ENCODE data around the gene SEPTIN10. TPM values are rescaled to one million over a fixed set of nuclear protein-coding genes. Genes with fewer than 3 reads are reported as not detected.

Gene SEPTIN10
- total RNA-seq, 1 donor from 2014 or later: 83.7 TPM

DNA sequence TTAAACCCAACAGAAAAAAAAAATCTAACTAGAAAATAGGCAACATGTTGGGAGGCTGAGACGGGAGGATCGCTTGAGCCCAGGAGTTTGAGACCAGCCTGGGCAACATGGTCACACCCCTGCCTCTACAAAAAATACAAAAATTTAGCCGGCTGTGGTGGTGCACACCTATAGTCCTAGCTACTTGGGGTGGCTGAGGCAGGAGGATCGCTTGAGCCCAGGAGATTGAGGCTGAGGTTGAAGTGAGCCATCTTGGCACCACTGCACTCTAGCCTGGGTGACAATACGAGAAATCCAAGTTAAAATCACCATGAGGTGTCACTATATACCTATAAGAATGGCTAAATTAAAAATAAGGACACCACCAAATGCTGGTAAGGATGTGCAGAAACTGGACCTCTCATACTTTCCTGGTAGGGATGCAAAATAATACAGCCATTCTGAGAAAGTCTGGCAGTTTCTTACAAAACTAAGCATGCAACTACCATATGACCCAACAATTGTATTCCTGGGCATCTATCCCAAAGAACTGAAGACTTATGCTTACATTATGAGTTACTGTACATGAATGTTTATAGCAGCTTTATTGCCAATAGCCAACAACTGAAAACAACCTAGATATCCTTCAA lies 2.2 kb downstream of the SEPTIN10 start:
- H3K27ac ChIP-seq: no peak overlapping the region
- ATAC-seq (no peak), DNase-seq (no peak)
- H3K4me1 ChIP-seq: peaks cover 34% of the 10 kb centered on the region
- intact Hi-C loops (cut with DNase I): no loop called here
- no peaks in the 10 kb centered on the region for H3K36me3 ChIP-seq
- H3K4me3 ChIP-seq: peak overlapping the region; percentile 62
- H3K27me3 ChIP-seq: no peaks in the 10 kb centered on the region
- TF ChIP-seq, protein P1, sequence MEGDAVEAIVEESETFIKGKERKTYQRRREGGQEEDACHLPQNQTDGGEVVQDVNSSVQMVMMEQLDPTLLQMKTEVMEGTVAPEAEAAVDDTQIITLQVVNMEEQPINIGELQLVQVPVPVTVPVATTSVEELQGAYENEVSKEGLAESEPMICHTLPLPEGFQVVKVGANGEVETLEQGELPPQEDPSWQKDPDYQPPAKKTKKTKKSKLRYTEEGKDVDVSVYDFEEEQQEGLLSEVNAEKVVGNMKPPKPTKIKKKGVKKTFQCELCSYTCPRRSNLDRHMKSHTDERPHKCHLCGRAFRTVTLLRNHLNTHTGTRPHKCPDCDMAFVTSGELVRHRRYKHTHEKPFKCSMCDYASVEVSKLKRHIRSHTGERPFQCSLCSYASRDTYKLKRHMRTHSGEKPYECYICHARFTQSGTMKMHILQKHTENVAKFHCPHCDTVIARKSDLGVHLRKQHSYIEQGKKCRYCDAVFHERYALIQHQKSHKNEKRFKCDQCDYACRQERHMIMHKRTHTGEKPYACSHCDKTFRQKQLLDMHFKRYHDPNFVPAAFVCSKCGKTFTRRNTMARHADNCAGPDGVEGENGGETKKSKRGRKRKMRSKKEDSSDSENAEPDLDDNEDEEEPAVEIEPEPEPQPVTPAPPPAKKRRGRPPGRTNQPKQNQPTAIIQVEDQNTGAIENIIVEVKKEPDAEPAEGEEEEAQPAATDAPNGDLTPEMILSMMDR (IDR thresholded peaks at IDR 0.05): peak; percentile 9
- H3K9me3 ChIP-seq: no peaks in the 10 kb centered on the region

DNA sequence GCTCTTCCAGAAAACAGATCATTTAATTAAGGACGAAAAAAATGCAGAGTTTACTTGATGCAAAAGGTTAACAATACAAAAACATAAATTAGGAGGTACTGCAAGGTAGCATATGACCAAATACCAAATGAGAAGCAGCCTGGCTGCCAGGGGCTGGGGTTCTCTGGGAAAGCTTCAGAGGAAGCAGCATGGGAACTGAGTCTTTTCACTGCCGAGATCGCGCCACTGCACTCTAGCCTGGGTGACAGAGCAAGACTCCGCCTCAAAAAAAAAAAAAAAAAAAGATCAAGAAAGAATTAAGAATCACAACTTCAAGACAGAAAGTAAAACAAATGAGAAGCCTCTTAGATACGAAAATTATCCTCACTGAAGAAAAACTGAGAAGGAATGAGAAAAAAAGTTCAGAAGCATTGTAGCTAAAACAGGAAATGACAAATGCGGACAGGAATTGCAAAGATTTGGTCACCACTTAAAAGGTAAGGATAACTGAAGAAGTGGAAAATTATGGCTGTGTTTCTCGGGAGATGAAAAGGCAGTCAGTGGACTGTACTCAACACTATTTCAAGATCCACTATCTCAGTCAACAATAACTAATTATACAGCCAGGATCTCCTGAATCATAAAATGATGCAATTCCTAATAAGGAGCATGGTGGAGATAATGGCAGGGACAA lies 4.3 kb downstream of the SEPTIN10 start:
- TF ChIP-seq, protein P1 (IDR thresholded peaks at IDR 0.05): no peak
- Histone ChIP-seq H3K9me3 (no peaks in the 10 kb centered on the region), H3K27me3 (no peaks in the 10 kb centered on the region), H3K4me3 (no peak overlapping the region), H3K27ac (peak overlapping the region; percentile 40), H3K4me1 (peaks cover 18% of the 10 kb centered on the region), H3K36me3 (no peaks in the 10 kb centered on the region)
- intact Hi-C loops (cut with DNase I): no loop called here
- DNase-seq (no peak), ATAC-seq (no peak)

DNA sequence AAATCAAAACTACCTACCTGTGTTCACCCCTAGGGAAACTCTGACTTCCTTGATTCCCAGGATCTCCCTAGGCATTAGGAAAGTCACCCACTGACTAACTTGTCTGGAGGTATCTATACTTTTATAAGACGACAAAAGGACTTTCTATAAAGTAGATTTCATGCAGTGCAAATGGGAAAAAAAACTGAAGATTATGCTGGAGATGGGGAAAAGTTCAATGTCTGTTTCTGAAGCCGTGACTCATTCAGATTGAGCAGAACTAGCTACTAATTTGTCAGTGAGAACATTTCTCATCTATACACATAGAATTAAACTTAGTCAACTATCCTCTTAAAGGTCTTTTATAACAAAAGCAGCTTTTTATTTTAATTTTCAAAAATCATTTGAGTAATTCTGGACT lies 6.0 kb downstream of the SEPTIN10 start:
- H3K27ac ChIP-seq: no peak overlapping the region
- intact Hi-C loops (cut with DNase I): no loop called here
- no peak overlapping the region for H3K4me3 ChIP-seq
- ATAC-seq (no peak), DNase-seq (no peak)
- H3K4me1 ChIP-seq: peaks cover 18% of the 10 kb centered on the region
- H3K9me3 ChIP-seq: no peaks in the 10 kb centered on the region
- H3K27me3 ChIP-seq: no peaks in the 10 kb centered on the region
- no peaks in the 10 kb centered on the region for H3K36me3 ChIP-seq
- TF ChIP-seq, protein P1 (IDR thresholded peaks at IDR 0.05): no peak

DNA sequence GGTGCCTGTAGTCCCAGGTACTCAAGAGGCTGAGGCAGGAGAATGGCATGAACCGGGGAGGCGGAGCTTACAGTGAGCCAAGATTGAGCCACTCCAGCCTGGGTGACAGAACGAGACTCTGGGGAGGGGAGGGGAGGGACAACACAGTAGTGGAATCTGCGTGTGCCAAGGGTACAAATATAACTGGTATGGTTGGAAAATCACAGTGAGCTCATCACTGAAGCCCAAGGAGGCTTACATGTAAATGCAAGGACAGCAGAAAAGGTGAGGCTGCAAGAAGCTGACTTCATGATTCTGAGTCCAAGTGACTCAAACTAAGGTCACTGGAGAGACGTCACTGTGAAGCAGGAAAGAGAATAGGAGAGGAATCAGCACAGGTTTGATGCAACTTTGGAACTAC lies 9.2 kb downstream of the SEPTIN10 start:
- H3K9me3 ChIP-seq: no peaks in the 10 kb centered on the region
- TF ChIP-seq, protein P1 (IDR thresholded peaks at IDR 0.05): no peak
- no peaks in the 10 kb centered on the region for H3K27me3 ChIP-seq
- intact Hi-C loops (cut with DNase I): no loop called here
- ATAC-seq (peak; percentile 96), DNase-seq (peak; percentile 73)
- peaks cover 6% of the 10 kb centered on the region for H3K4me1 ChIP-seq
- no peak overlapping the region for H3K27ac ChIP-seq
- H3K4me3 ChIP-seq: no peak overlapping the region
- no peaks in the 10 kb centered on the region for H3K36me3 ChIP-seq

DNA sequence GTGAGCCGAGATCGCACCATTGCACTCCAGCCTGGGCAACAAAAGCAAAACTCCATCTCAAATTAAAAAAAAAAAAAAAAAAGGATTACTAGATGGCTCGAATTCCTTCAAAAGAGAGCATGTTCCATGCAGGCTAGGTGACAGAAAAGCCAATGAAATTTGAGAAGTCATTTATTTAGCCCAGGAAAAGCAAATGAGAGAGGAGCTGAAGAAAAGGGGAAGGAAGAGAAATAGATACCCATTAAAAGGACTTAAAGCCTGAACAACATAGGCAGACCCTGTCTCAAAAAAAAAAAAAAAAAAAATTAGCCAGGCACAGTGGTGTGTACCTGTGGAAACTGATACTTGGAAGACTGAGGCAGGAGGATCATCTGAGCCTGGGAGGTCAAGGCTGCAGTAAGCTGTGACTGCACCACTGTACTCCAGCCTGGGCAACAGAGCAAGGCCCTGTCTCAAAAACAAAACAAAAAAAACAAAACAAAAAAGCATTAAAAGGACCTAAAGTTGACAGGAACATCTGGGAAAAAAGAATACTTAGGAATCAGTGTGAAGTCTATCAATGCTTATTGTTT lies 11.1 kb downstream of the SEPTIN10 start:
- TF ChIP-seq, protein P1 (IDR thresholded peaks at IDR 0.05): no peak
- DNase-seq: no peak
- H3K4me3 ChIP-seq: no peak overlapping the region
- no peaks in the 10 kb centered on the region for H3K4me1 ChIP-seq
- intact Hi-C loops (cut with DNase I): no loop called here
- no peaks in the 10 kb centered on the region for H3K36me3 ChIP-seq
- H3K9me3 ChIP-seq: no peaks in the 10 kb centered on the region
- no peaks in the 10 kb centered on the region for H3K27me3 ChIP-seq
- no peak overlapping the region for H3K27ac ChIP-seq
- no peak for ATAC-seq
